Stimulated activated CD8-positive, alpha-beta memory T cell treated with anti-CD3 and anti-CD28 coated beads, Interleukin-4, amount 100 ng/mL, for 24 hours (primary cell): ENCODE measurements around the gene IFI35.
A peak's percentile ranks its signal among the peaks of the same experiment; 100 is the strongest.
"Not testable (repeated sequence)": the region's sequence is repeated elsewhere in the genome, so short reads cannot be mapped to it uniquely, and the experiment has no call there.

Experiments used
- DNase-seq: peaks from one replicate; pipeline ENCODE4 v3.0.0-alpha.2; 2020; ENCODE audit warnings: low read depth

The IFI35 gene

DNA sequence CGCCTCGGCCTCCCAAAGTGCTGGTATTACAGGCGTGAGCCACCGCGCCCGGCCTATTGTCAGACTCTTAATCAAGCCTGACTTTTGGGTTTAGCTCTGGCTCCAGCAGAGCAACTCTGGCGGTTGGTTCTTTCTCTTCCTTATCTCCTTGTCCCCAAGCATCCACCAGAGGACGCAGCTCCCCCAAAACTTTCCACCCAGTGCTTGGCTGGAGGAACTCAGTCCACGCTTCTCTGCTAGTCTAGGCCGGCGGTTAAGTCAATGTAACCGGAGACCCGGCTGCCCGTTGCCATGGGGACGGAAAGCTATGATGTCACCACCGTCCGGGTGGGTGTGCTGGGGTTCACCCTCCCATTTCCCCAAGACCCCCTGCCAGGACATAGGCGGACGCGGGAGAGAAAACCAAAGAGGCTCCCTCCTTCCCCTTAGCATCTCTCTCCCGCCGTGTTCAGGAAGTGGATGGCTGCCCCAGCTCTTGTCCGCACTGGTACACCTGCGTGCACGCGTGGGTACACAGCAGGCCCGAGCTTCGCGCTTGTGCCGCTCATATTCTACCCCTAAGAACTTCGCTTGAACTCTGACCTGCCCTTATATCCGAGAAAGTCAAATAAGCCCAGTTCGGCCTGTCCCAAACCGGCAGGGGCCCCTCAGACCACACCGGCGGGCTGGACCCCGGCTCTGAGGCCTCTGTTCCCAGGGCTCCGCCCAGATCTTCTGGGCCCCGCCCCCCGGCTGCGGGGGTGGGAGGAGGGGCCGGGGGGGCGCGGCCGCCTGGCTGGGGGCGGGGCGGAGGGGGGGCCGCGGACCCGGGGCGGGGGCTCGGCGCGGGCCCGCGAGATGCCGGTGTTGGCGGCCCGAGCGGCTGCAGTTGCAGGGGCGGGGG is 18.1 kb downstream of the IFI35 start, which contains the start of gene RND2:
TSS of gene RND2 (plus strand) at position 825 of the 883 bp plus-strand sequence. CDS start 117 bp downstream, outside the sequence.
- peak; percentile 62 for DNase-seq

DNA sequence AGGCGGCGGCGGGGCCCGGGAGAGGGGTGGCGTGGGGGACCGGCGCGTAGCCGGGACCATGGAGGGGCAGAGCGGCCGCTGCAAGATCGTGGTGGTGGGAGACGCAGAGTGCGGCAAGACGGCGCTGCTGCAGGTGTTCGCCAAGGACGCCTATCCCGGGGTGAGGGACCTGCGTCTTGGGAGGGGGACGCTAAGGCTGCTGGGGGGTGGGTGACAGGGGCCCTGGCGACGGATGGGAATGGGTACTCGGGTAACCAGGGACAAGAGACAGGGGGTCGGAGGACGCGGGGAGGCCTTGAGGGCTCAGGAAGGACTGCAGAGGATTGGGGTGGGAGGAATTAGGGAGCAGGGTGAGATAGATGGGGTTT is 18.7 kb downstream of the IFI35 start:
- DNase-seq: no peak

DNA sequence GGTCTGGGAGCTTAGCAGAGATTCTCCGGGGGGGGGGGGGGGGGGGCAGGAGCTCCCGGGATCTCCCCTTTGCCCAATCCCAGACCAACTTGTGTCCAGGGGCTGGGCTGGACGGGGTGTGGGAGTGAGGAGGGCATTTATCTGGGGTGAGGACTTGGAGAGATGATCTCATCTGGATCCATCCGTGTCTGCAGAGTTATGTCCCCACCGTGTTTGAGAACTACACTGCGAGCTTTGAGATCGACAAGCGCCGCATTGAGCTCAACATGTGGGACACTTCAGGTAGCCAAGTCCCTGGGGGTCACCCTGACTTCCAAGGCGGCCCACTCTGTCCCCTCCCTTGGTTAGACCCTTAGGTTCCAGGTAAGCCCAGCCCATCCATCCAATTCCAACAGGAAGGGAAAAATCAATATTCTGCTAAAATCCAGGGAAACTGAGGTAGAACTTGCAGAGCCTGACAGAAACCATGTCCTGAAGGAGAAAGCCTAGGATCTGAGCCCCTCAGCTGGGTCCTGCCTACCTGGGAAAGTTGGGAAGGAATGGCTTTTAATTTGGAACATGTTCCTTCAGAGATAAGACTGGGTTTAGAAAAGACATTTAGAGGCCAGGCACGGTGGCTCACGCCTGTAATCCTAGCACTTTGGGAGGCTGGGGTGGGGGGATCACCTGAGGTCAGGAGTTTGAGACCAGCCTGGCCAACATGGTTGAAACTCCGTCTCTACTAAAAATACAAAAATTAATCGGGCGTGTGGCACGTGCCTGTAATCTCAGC is 19.4 kb downstream of the IFI35 start:
- DNase-seq: no peak

DNA sequence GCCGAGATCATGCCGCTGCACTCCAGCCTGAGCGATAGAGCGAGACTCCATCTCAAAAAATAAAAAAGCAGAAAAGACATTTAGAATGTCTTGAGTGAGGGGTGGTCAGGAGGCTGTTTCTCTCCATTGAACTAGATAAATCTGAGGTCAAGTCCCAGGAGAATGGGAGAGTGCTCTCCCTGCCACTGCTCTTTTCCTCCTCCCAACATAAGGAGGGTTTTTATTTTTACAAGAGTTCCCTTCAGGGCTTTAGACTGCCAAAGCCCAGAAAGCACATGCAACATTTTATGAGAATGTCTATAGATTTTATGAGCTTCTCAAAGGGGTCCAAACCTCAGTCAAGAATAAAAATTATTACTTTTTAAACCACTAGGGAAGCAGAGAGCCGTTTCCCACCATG is 20.0 kb downstream of the IFI35 start:
- DNase-seq: no peak

DNA sequence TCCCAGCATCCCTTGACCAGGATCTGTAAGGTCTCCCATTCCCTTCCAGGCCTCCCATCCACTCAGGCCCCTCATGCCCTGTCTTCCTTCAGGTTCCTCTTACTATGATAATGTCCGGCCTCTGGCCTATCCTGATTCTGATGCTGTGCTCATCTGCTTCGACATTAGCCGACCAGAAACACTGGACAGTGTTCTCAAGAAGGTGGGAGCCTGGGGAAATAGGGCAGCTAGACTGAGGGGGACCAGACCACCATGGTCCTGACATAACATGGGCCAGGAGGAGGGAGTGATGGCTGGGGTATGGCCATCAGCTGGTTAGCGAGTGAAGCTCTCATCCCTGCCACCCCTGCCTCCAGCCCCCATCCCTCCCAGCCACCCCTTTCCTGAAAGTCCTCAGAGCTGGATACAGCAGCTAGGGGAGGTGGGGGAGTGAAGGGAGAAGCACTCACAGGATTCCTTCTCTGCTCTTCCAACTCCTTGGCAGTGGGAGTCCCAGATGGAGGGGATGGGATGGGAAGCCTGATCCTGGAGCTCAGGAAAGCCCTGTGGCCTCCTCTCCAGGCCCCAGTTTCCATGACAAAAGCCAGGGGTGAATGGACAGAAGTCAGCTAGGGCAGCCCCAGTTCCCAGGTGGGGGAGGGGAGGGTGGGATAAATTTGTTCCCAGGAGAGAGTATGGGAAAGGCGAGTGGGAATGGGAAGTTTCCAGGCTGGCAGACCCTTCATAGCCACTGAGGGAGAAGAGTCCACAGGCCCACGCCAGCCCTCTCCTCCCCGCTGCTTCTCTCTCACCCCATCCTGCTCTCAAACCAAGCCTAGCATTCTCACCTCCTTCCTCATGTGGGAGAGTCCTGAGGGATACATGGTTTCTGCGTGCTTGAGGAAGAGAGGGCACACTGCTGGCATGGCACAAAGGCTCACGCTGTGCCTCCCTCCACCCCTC is 20.8 kb downstream of the IFI35 start:
- DNase-seq: no peak

DNA sequence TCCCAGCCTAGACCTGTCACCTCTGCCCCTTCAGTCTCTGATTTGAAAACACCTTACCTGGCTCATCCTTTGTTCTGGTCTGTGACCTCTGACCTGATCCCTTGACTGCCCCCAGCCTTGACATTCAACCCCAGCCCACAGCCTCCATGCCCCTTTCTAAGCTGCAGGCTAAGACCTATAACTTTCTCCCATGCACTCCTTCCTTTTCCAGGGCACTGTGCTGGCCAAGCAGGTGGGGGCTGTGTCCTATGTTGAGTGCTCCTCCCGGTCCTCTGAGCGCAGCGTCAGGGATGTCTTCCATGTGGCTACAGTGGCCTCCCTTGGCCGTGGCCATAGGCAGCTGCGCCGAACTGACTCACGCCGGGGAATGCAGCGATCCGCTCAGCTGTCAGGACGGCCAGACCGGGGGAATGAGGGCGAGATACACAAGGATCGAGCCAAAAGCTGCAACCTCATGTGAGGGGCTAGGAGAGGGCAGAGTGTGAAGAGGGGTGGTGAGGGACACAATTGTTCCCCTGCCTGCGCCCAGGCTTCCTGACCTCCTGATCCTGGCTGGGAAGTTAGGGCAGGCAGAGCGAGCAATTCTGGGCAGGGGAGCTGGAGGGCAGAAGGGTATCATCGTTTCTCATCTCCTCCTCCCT is 21.8 kb downstream of the IFI35 start:
- DNase-seq: no peak

DNA sequence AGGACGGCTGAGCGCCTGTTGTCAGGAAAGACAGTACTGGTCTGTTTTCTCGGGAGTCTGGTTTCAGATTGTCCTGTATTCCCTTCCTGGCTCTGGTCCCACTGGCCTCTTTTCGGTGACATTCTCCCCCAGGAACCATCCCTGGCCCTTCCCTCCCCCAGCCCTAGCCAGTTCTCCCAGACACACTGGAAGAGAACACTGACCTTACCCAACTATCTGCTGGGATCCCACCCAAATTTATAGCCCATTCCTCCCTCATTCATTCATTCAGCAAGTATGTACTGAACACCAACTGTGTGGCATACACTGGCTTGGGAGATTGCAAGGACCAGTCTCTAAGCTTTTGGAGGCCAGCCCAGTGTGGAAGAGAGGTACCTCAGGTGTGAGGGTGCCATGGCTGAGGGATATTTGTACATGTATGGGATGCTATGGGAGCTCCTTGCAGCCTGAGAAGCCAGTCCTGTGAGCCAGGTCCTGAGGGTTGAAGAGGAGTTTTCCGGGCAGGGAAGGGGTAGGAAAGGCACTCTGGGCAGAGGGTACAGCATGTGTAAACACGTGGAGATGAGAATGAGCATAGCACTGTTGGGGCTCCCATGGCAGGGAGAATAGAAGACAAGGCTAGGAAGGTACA is 23.7 kb downstream of the IFI35 start:
- no peak for DNase-seq

DNA sequence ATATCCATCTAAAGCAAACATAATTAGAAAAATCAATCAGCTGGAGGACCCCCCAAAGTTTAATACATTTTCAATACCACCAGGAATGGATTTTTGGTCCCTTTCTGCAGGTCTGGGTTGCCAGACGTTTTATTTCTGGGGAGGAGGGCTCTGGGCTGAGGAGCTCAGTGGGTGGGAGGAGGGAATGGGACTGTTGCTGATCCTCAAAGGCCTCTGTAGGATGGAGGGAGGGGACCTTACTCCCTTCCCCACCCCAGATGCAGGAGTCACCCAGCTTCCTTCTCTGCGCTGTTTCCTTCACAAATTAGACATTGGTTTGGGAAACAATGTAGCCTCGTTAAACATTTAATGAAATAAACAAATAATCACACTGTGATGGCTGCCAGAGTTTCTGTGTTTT is 25.1 kb downstream of the IFI35 start:
- no peak for DNase-seq

DNA sequence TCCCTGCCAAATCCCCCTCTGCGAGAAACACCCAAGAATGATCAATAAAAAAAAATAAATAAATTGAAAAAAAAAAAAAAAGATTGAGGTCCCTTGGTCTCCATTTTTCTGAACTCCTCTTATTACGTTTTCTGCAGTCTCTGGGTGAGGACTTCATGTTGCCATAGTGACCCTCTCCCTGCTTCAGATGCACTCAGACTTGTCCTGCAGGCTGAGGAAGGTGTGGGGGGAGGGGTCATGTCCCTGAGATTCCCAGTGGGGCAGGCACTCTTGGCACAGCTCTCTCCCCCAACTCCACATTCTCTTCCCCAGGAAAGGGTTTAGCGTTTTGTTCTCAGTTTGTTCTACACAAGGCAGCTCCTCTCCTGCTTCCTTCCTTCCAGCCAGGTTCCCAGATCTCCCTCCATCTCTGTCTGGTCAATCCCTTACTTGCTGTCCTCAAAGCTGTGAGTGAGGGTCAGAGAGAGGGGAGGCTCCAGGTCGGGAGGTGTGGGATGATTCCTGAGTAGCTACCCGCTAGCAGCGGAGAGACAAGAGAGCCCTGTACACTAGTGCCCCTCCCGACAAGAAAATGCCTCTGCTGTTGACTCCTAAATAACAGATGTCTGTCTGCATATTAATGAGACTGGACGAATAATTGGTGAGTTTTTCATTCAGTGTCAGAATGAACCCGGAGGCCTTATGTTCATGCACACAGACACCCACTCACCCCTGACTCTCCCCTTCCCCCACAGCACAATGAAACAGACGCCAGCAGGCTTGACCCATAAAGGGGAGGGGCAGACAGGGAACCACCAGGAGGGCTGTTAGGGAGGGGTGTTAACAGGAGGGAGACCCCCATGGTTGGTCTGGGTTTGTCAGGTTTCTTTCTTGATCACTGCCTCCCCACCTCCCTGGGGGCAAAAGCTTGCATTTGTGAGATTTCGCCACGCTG is 27.6 kb downstream of the IFI35 start:
- no peak for DNase-seq

DNA sequence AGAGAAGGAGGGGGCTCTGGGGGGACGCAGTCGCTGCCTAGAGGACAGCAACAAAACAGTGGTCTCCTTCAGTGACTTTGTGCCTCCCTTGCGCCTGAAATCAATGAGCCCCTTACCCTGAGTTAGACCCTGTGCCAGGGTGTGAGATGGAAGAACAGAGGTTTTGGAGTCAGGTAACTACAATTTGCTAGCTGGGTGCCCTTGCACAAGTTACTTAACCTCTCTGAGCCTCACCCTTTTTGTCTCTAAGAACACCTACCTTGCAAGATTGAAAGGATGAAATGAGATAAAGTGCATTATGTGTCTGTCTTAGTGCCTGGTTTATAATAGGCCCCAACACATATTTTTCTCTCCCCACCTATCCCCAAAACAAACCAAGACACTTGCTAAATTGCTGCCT is 28.3 kb downstream of the IFI35 start:
- DNase-seq: no peak

DNA sequence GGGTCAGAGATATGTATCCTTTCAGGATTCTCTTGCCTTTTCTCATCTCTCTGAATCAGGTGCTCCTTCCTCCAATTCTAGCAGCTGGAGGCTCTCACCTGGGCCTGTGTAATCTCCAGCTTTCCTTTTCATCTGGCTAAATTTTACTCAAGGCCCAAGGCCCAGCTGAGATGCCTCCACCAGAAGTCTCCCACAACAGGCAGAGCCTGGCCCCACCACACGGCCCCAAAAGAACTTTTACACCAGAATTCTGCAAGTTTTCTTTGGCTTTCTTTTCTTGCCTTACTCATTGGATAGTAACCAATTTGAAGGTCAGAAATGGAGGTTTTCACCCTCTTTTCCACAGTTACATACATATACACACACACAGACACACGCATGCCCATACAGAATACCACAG is 33.1 kb downstream of the IFI35 start:
- DNase-seq: no peak

DNA sequence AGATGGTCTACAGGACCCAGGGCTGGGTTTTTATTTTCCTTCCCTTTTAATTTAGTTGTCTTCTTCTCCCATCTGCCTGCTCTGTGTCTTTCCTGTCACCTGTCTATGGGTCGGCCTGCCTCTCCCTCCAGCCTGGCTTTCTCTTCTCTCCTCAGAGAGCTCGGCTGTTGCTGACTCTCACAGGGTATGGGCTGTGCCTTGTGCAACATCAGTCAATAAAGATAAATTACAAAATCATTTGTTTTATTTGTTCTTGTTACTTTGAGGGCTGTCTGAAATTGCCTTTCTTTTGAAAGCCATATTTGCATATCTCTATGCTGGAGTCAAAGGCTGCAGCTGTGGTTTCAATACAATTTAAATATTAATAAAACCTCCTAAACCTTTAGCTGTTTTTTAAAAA is 34.1 kb downstream of the IFI35 start:
- no peak for DNase-seq

DNA sequence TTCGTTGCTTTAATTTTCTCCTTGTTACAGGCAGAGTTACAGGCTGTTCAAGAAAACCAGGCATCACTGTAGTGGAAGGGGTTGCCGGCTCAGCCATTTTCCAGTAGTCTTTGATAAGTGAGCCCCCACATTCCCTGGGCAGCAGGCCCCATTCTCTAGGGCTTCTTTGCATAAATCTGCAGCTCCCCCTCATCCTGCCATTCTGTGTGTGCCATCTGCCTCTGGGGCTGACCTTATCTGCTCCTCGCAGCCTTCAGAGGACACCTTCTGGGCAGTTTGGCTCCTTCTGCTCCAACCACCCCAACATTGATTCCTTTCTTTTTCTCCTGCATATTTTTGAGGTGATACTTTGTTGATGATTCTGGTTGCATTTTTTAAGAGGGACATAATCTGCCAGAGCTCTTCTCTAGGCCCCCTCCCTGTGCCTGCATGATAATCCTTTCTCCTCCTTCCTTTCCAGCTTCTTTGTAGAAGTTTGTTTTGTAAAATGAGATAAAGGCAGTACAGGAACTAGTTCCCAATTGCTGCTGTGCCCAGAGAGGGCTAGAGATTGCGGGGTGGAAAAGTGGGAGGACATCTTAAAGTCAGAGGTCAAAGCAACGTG is 35.5 kb downstream of the IFI35 start:
- DNase-seq: no peak

DNA sequence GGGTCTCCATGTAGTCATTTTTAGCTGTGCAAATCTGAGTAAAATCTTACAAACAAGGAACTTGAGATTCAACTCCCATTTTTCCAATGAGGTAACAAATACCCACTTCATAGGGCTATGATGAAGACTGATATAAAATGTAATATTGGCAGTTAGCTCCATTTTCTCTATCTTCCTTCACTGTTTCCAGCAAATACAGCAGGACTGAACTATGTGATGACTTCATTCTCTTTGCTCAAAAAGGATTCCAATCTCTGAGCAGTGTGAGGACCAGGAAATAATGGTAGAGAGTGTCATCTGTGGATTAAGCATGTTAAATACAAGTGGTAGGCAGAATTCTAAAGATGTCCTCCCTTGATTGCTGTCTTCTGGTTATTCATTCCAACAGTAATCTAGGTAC is 36.7 kb downstream of the IFI35 start:
- no peak for DNase-seq

DNA sequence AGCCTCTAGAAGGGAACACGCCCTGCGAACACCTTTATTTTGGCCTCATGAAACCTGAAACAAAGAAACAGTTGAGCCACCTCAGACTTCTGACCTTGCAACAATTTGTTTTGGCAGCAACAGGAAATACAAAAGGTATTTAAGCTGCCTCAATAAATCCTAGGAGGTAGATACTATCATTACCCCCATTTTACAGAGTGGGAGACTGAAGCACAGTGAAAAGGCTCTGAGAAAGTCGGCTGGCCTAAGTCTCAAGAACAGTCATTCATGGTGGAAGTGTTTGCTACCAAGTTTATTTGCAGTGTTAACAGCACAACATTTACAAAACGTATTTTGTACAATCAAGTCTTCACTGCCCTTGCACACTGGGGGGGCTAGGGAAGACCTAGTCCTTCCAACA is 37.4 kb downstream of the IFI35 start:
- DNase-seq: no peak

DNA sequence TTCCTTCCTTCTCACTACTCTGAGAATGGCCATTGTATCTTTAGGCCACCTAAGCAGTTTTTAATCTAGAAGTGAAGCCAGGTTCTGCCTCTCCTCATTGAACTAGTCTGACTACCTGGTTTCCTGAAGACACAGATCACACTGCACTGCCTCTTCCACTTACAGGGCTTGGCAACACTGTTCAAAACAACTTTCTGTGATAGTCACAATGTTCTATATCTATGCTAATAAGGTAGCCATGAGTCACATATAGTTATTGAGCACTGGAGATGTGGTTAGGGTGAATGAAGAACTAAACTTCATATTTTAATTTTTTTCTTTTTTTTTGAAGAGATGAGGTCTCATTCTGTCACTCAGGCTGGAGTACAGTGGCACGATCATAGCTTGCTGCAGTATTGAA is 45.4 kb downstream of the IFI35 start:
- no peak for DNase-seq

DNA sequence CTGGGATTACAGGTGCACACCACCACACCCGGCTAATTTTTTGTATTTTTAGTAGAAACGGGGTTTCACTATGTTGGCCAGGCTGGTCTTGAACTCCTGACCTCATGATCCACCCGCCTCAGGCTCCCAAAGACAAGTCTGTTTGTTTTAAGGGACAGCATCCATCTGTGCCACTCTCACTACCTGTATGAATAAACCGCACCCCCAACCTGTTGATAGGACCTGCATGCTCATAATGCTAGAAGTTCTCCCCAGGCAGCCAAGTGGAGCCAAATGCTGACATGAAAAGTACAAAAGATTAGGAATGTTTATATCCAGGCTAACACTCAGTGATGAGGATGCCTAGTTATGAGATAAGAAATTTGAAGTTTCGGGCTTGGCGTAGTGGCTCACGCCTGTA is 46.4 kb downstream of the IFI35 start:
- not testable (repeated sequence) for DNase-seq

DNA sequence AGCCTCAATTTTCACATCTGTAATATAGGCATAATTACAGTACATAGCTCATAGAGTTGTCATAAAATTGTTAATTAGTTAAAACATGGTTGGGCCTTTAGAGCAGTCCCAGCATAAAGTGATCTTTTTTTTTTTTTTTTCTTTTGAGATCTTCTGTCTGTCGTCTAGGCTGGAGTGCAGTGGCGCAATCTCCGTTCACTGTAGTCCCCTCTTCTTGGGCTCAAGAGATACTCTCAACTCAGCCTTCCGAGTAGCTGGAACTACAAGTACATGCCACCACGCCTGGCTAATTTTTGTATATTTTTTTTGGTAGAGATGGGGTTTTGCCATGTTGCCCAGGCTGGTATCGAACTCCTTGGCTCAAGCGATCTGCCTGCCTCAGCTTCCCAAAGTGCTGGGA is 49.5 kb downstream of the IFI35 start:
- DNase-seq: no peak

DNA sequence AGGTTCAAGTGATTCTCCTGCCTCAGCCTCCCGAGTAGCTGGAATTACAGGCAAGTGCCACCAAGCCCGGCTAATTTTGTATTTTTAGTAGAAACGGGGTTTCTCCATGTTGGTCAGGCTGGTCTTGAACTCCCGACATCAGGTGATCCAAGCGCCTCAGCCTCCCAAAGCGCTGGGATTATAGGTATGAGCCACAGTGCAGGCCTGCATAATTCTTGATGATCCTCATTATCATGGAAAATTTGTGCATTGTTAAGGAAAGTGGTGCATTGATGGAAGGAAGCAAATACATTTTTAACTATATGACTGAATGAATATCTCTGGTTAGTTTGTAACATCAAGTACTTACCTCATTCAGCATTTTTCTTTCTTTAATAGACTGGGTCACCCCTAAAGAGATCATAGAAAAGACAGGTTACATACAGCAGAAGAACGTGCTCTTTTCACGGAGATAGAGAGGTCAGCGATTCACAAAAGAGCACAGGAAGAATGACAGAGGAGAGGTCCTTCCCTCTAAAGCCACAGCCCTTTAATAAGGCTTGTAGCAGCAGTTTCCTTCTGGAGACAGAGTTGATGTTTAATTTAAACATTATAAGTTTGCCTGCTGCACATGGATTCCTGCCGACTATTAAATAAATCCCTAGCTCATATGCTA is 56.5 kb downstream of the IFI35 start:
- DNase-seq: no peak
